NT2/D1 (cell line): ENCODE results near the gene TECRL.

Source experiments
- SUZ12 ChIP-seq: IDR thresholded peaks from 2 replicates; pipeline ENCODE4 v1.6.1; 2011; ENCODE audit not compliant: insufficient read length, insufficient read depth; ENCODE audit errors: extremely low read depth
- ZNF274 ChIP-seq: IDR thresholded peaks from 2 replicates; pipeline ENCODE4 v1.6.1; 2011; ENCODE audit warnings: mild to moderate bottlenecking, low read depth, low read length

- TF ChIP-seq ZNF274 (no peak), SUZ12 (no peak)
These were observed 157.5 kb downstream of the TECRL start for GRCh38 chr4:64251781-64252180.
